ENCODE data around the gene NFX1. TPM values are rescaled to one million over a fixed set of nuclear protein-coding genes. Genes with fewer than 3 reads are reported as not detected.
"Not testable (repeated sequence)": the region's sequence is repeated elsewhere in the genome, so short reads cannot be mapped to it uniquely, and the experiment has no call there.

The NFX1 gene
- total RNA-seq, 1 experiment from 2014 or later: 15.4 TPM

GRCh38 chr9:33382397-33382796 is 92.1 kb downstream of the NFX1 start:
- H4K20me1 ChIP-seq (ENCODE audit: low read length); H3K4me1 ChIP-seq (ENCODE audit: insufficient read depth, low read length); H3K9ac ChIP-seq (ENCODE audit: low read length); H3K9me2 ChIP-seq (replicated peaks; ENCODE audit: low read length); H3K27me3 ChIP-seq (ENCODE audit: low read length); H3K4me3 ChIP-seq (ENCODE audit: low read length); H2AFZ ChIP-seq (ENCODE audit: low read length); H3K79me2 ChIP-seq (ENCODE audit: low read length); CTCF ChIA-PET; H3K27ac ChIP-seq (ENCODE audit: low read length); H3F3A ChIP-seq (ENCODE audit: low read length, unreplicated experiment); H3K4me2 ChIP-seq (ENCODE audit: low read length); H3K9me3 ChIP-seq (ENCODE audit: low read length); H3K36me3 ChIP-seq (ENCODE audit: low read depth, low read length); intact Hi-C loops (cut with micrococcal nuclease); DNase-seq; BruUV-seq (replicated peaks); ATAC-seq: not testable (repeated sequence)
- POLR2A ChIA-PET (ENCODE audit: unreplicated experiment): interaction anchor here (0.6 kb wide), 1 partner anchor 15 kb away, joined by 3 read pairs; no protein-coding TSS in a partner anchor

GRCh38 chr9:33383396-33383795 is 93.1 kb downstream of the NFX1 start:
- H3F3A ChIP-seq (ENCODE audit: low read length, unreplicated experiment); BruUV-seq (replicated peaks); H3K4me3 ChIP-seq (ENCODE audit: low read length); H3K9me2 ChIP-seq (replicated peaks; ENCODE audit: low read length); H3K27ac ChIP-seq (ENCODE audit: low read length); H3K9me3 ChIP-seq (ENCODE audit: low read length); H4K20me1 ChIP-seq (ENCODE audit: low read length); DNase-seq; H3K4me1 ChIP-seq (ENCODE audit: insufficient read depth, low read length); H3K79me2 ChIP-seq (ENCODE audit: low read length); intact Hi-C loops (cut with micrococcal nuclease); CTCF ChIA-PET; H3K4me2 ChIP-seq (ENCODE audit: low read length); H3K36me3 ChIP-seq (ENCODE audit: low read depth, low read length); H3K9ac ChIP-seq (ENCODE audit: low read length); H2AFZ ChIP-seq (ENCODE audit: low read length); ATAC-seq; POLR2A ChIA-PET (ENCODE audit: unreplicated experiment); H3K27me3 ChIP-seq (ENCODE audit: low read length): not testable (repeated sequence)

GRCh38 chr9:33385536-33385935 is 95.2 kb downstream of the NFX1 start:
- H3K9ac ChIP-seq (ENCODE audit: low read length); H3K4me1 ChIP-seq (ENCODE audit: insufficient read depth, low read length); H3K27me3 ChIP-seq (ENCODE audit: low read length); H3K9me2 ChIP-seq (replicated peaks; ENCODE audit: low read length); H3K36me3 ChIP-seq (ENCODE audit: low read depth, low read length); H3K4me2 ChIP-seq (ENCODE audit: low read length); H3K79me2 ChIP-seq (ENCODE audit: low read length); intact Hi-C loops (cut with micrococcal nuclease); ATAC-seq; BruUV-seq (replicated peaks); H4K20me1 ChIP-seq (ENCODE audit: low read length); POLR2A ChIA-PET (ENCODE audit: unreplicated experiment); H3K27ac ChIP-seq (ENCODE audit: low read length); H3F3A ChIP-seq (ENCODE audit: low read length, unreplicated experiment); CTCF ChIA-PET; H3K9me3 ChIP-seq (ENCODE audit: low read length); H2AFZ ChIP-seq (ENCODE audit: low read length); H3K4me3 ChIP-seq (ENCODE audit: low read length); DNase-seq: not testable (repeated sequence)

- not testable (repeated sequence) for BruUV-seq (replicated peaks)
Measured at GRCh38 chr9:33385979-33386640, 95.8 kb downstream of the NFX1 start.

GRCh38 chr9:33386641-33386996 is 96.3 kb downstream of the NFX1 start:
- BruUV-seq (replicated peaks); H3K27ac ChIP-seq (ENCODE audit: low read length); ATAC-seq; H3K4me2 ChIP-seq (ENCODE audit: low read length); H3K36me3 ChIP-seq (ENCODE audit: low read depth, low read length); H3K9me3 ChIP-seq (ENCODE audit: low read length); H3K27me3 ChIP-seq (ENCODE audit: low read length); DNase-seq; CTCF ChIA-PET; H3F3A ChIP-seq (ENCODE audit: low read length, unreplicated experiment); H3K79me2 ChIP-seq (ENCODE audit: low read length); H3K9ac ChIP-seq (ENCODE audit: low read length); H3K4me3 ChIP-seq (ENCODE audit: low read length); H3K4me1 ChIP-seq (ENCODE audit: insufficient read depth, low read length); H4K20me1 ChIP-seq (ENCODE audit: low read length); POLR2A ChIA-PET (ENCODE audit: unreplicated experiment); intact Hi-C loops (cut with micrococcal nuclease); H2AFZ ChIP-seq (ENCODE audit: low read length); H3K9me2 ChIP-seq (replicated peaks; ENCODE audit: low read length): not testable (repeated sequence)

More at GRCh38 chr9:33385979-33386640, 95.8 kb downstream of the NFX1 start:
- H3K27me3 ChIP-seq (ENCODE audit: low read length); H3K36me3 ChIP-seq (ENCODE audit: low read depth, low read length); H2AFZ ChIP-seq (ENCODE audit: low read length); H4K20me1 ChIP-seq (ENCODE audit: low read length); H3K4me3 ChIP-seq (ENCODE audit: low read length); ATAC-seq; POLR2A ChIA-PET (ENCODE audit: unreplicated experiment); H3K4me2 ChIP-seq (ENCODE audit: low read length); H3K9me3 ChIP-seq (ENCODE audit: low read length); H3K4me1 ChIP-seq (ENCODE audit: insufficient read depth, low read length); DNase-seq; CTCF ChIA-PET; H3K9ac ChIP-seq (ENCODE audit: low read length); H3K27ac ChIP-seq (ENCODE audit: low read length); H3K79me2 ChIP-seq (ENCODE audit: low read length); H3F3A ChIP-seq (ENCODE audit: low read length, unreplicated experiment); H3K9me2 ChIP-seq (replicated peaks; ENCODE audit: low read length); intact Hi-C loops (cut with micrococcal nuclease): not testable (repeated sequence)

- H3K79me2 ChIP-seq (ENCODE audit: low read length); BruUV-seq (replicated peaks); H3K27me3 ChIP-seq (ENCODE audit: low read length); H3K4me3 ChIP-seq (ENCODE audit: low read length); H3K9me3 ChIP-seq (ENCODE audit: low read length); H3K36me3 ChIP-seq (ENCODE audit: low read depth, low read length); H3K9ac ChIP-seq (ENCODE audit: low read length); DNase-seq; H3K9me2 ChIP-seq (replicated peaks; ENCODE audit: low read length); H3F3A ChIP-seq (ENCODE audit: low read length, unreplicated experiment); H4K20me1 ChIP-seq (ENCODE audit: low read length); intact Hi-C loops (cut with micrococcal nuclease); CTCF ChIA-PET; H3K4me2 ChIP-seq (ENCODE audit: low read length); H3K4me1 ChIP-seq (ENCODE audit: insufficient read depth, low read length); ATAC-seq; POLR2A ChIA-PET (ENCODE audit: unreplicated experiment); H3K27ac ChIP-seq (ENCODE audit: low read length); H2AFZ ChIP-seq (ENCODE audit: low read length): not testable (repeated sequence)
Measured at GRCh38 chr9:33386998-33387397, 96.7 kb downstream of the NFX1 start.
